GM18861 (cell line): ENCODE data around the gene LRRC9.

Experiments
- ATAC-seq: cut with Tn5 transposase; IDR thresholded peaks from one replicate; pipeline ENCODE4 v1.9.1; 2021; ENCODE audit not compliant: unreplicated experiment

LRRC9 gene

DNA sequence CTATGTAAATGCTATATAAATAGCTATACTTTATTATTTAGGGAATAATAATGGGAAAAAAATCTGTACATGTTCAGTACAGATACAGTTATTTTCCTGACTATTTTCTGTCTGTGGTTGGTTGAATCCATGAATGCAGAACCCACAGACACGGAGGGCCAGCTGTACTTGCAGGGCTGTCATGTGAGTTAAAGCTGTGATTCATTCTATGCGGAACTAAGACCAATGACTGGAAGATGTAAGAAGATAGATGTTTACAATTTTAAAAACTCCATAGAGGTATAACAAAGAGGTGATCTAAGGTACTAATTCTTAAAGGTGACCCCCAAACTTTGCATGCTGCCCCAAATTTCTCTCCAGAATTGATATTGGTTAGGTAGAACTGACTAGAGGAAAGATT is 186.4 kb downstream of the LRRC9 start:
- ATAC-seq = no peak

DNA sequence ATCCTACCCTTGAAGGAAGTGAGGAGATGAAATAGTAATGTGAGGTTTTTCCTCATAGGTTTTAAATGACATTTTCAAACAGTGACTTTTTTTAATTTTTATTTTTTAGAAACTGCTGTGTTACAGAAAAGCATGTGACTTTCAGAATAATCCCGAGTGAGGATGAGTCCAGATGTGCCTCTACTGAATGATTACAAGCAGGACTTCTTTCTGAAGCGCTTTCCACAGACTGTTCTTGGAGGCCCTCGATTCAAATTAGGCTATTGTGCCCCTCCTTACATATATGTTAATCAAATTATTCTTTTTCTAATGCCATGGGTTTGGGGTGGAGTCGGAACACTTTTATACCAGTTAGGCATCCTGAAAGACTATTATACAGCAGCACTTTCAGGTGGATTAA is 187.5 kb downstream of the LRRC9 start:
- ATAC-seq = no peak

DNA sequence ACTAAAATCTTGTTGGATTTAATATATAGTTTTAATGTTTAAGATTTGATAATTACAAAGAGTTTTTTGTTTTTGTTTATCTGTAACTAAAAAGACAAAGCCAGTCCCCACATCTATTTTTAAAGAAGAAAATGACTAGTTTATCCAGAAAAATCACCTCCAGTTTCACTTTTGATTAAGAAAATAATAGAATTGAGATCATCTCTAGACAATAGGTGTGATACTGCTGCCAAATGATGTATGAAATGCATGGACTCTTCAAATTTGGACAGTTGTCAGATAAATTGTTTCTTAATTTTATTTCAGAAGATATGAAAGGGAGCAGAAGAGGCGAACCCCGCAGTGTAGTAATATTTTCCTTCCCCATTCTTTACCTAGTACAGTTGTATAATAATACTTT is 191.8 kb downstream of the LRRC9 start:
- no peak for ATAC-seq
